GM18499 (cell line): Measurements from ENCODE around the gene LRCOL1.

Experiments
- ATAC-seq: cut with Tn5 transposase; IDR thresholded peaks from one replicate; pipeline ENCODE4 v1.9.1; 2021; ENCODE audit warnings: moderate number of reproducible peaks; ENCODE audit not compliant: insufficient read depth, unreplicated experiment

Gene LRCOL1

DNA sequence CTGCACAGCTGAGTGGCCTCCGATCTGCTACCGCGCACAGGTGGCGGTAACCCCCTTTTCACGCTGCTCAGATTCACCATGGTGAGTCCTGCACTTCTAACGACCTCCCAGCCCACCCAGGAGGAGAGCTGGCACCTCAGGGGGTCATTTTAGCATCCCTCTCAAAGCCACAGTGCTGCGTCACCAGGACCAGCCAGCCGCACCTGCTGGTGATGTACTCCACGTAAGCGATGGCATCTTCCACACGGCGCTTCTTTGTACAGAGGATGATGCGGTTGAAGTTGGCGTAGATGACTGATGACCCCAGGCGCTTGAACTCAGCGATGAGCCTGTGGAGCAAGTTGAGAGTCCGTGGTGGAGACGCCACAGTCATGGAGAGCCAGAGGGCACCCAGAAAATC is 27.4 kb upstream of the LRCOL1 start:
- no peak for ATAC-seq

DNA sequence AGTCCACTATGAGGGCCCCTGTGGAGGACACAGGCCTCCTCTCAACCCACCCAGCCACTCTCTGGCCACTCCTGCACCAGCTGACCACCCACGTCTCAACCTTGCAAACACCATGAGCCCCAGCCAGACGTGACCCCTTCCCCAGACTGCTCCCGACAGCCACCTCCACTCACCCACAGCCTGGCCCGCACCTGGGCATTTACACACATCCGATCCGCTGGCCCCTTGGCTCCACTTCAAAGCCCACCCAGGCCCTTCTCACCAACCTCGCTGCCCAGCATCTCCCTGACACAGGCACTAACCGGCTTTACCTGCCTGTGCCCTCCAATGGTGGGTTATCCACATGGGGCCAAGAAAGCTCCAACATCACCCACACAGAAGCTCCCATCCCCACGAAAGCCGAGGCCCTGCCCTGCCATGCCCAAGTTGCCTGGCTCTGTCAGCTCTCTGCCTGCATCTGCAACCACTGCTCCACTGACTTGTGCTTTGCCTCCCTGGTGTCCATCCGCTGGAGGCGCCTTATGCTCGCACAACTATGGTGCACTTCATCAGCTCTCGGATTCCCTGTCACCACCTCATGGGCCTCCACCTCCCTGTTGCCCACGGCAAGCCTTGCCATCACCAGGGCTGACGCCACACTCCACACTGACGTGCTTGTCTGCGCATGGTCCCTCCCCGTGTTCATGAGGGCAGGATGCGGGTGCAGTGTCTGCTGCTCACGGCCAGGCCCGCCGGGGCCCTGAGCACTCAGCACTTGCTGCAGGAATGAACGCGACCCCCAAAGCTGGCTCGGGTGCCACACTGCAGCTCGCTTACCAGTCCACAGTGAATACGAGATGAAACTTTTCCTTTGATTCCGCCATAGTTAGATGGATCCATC is 24.9 kb upstream of the LRCOL1 start:
- ATAC-seq = no peak

DNA sequence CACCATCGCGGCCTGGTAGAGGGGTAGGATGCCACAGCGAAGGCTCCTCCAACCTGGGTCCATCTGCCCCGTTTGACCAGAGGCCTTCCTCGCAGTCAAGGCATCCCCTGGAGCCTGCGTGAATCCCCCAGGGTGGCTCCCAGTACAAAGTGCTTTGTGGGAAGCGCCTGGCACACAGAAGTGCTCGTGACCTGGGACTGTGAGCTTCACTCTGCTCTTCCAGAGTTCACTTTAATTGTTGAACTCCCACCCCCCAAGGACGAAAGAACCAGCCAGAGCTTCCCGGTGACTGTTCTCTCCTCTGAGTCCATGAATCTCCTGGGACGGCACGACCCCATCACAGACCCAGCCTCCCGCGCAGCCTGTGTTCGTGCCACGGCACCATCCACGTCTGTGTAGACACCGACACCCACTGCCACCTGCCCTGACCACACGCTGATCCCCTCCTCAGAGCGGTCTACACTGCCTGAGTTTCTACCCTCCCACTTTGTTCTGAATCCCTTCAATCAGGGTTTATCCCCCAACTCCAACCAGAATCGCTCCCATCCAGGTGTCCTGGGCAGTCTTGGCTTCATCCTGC is 24.1 kb upstream of the LRCOL1 start:
- ATAC-seq = no peak

DNA sequence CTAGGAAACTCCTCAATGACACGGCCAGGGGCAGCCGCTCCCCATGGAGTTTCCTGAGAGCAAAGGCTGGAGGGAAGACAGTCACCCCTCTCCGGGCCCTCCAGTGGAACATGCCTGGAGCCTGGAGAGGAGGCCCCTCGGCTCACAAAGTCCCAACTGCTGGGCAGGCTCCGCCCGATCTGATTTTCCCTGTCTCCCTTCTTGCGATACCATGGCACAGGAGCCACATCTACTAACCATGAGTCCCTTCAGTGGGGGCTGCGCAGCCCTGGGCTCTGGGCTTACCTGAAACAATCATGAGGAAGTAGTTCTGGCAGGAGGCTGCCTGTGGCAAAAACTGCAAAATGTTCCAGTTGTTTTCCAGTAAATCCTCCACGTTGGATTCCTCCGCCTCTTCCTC is 23.5 kb upstream of the LRCOL1 start:
- no peak for ATAC-seq

- no peak for ATAC-seq
Observed at GRCh38 chr12:132633398-132633797, 23.0 kb upstream of the LRCOL1 start.

GRCh38 chr12:132632521-132633228 is 22.3 kb upstream of the LRCOL1 start:
- no peak for ATAC-seq

- ATAC-seq = no peak
Observed at GRCh38 chr12:132631666-132632065, 21.3 kb upstream of the LRCOL1 start.

DNA sequence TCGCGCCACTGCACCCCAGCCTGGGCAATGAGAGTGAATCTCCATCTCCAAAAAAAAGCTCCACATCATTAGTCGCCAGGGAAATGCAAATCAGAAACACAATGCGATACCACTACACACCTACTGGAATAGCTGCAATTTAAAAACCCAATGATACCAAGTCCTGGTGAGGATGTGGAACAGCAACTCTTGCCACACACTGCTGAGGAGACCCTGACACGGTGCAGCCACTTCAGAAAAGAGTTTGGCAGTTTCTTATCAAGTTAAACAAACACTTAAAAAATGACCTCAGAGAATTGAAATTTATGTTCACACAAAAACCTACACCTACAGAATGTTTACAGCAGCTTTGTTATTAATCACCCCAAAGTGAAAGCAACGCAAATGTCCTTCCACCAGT is 20.3 kb upstream of the LRCOL1 start:
- no peak for ATAC-seq

DNA sequence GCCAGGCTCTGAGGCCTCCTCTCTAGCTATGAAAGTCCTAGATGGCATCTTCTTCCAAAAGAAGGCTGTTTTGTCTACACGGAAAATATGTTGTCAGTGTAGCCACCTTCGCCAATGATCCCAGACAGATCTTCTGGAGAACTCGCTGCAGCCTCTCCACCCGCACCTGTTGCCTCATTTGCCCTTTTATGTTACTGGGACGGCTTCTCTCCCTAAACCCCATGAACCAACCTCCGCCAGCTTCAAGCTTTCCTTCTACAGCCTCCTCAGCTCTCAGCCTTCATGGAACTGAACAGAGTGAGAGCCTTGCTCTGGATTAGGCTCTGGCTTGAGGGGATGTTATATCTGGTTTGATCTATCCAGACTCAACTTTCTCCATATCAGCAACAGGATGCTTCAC is 18.9 kb upstream of the LRCOL1 start:
- ATAC-seq = no peak

DNA sequence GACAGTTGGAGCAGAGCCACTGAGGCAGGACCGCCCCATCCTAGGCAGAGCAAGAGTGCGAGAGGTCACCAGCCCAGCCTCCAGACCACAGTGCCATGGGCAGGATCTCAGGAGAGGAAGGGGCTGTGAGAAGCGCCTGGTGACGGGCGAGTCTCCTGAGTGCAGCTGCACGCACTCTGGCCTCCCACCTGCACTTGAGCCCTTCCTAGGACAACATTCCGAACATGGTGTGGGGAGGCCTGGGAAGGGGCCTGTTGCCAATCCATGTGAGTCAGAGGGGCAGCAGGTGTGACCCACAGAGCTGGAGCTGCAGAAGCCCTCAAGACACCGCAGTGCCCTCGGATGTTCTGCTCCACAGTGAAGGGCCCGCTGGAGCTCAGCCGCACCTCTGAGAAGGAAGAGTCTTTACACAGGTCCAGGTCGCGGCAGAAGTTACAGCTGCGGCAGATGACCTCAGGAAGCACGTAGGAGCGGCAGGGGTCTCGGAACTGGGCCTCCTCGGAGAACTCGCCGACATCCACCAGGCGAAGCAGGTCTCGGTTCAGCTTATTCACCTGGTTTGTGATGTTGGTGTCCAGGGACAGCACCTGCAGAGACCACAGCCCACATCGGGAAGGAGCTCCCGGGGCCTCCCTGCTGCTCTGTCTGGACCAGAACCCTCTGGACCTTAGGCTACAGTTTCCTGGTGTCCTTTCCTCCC is 15.5 kb upstream of the LRCOL1 start:
- no peak for ATAC-seq

GRCh38 chr12:132624910-132625630 is 14.7 kb upstream of the LRCOL1 start:
- ATAC-seq = no peak

DNA sequence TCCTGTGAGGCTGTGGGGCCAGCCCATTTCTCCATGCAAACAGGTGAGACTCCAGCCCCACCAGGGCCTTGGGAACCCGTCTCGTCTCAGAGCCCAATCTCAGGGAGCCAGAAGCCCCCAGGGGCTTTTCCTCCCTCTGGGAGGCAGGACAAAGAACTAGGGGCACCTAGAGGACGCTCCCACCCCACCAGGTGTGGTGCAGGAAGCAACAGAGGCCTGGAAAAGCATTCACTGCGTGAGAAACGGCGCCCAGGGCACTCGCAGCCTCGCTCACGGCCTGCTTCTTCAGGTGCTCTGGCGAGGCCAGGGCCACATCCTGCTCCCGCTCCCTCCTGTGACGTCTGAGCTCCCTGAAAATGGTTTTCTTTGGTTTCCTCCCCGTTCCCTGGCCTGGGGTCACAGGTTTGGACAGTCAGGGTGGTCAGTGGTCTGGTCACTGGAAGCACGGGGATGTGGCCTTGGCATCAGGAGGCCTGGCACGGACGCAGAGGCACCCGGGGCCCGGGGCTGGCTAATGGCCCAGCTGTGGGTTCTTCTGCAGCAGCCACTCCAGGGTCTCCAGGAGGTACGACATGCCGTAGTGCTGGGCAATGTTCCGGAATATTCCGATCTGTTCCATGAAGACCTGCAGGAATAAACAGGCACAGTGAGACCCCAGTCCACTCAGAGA is 13.9 kb upstream of the LRCOL1 start:
- ATAC-seq = no peak

DNA sequence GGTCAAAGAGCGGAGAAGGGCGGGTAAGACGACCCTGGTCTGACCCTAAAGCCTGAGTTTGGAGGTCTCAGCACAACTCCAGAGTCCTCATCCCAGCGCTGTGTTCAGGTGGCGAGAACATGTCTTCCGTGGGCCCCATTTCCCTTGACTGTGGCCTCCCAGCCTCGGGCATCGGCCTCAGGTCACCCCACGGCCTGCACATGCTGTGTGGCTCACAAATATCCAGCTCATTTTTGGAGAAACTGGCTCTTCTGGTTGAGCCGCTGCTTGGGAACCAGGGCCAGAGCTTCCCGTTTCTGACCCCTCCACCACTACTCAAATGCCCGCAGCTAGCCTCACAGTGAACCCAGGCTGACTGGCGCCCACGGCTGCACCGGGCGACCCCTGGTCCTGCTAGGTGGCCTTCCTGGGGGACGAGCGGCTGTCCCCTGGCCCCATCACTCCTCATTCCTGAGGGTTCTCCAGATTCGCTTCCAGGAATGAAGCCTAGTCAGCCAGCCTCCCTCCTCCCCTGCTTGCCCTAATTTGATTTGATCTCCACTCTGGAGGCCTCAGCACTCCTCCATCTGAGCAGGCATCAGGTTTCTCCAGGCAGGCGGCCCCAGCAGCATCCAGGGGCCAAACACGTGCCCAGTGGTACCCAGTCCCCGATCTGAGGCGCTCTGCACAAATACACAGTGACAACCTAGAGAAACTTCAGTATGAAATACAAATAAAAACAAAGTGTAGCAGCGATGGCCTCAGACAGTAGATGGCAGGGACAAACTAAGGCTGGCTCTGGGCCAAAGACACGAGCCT is 12.9 kb upstream of the LRCOL1 start:
- no peak for ATAC-seq

GRCh38 chr12:132622437-132623071 is 12.2 kb upstream of the LRCOL1 start:
- no peak for ATAC-seq

DNA sequence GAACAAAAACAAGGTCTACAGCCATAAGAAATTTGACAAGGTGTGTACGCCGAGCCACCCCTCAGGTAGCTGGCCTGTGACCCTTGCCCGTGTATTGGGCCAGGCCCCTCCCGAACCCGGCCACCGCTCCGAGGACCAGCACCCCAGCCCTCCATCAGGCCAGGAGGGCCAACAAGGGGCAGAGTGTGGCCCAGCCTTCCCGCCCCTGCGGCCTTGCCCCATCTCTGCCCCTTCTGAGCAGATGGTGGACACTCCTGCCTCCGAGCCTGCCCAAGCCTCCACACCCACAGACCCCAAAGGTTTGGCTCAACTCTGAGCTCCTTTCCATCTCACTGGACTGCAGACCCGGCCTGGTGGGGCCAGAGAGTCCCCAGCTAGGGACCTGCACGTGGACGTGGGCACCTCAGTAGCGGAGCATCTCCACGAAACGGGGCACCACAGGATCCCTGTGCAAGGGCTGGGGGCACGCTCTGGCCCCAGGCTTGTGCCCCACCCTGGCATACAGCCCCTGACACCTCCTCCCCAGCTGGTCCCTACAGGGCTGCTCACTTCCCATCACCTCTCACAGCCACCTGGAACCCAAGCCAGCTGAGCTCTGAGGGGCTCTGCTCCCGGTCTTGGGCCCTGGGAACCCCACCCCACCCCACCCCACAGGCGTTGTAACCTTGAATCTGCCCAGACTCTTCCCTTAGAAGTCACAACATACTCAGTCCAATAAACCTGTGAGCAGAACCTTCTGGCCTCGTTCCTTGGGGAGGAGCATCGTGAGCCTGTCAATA is 11.5 kb upstream of the LRCOL1 start:
- ATAC-seq = no peak

DNA sequence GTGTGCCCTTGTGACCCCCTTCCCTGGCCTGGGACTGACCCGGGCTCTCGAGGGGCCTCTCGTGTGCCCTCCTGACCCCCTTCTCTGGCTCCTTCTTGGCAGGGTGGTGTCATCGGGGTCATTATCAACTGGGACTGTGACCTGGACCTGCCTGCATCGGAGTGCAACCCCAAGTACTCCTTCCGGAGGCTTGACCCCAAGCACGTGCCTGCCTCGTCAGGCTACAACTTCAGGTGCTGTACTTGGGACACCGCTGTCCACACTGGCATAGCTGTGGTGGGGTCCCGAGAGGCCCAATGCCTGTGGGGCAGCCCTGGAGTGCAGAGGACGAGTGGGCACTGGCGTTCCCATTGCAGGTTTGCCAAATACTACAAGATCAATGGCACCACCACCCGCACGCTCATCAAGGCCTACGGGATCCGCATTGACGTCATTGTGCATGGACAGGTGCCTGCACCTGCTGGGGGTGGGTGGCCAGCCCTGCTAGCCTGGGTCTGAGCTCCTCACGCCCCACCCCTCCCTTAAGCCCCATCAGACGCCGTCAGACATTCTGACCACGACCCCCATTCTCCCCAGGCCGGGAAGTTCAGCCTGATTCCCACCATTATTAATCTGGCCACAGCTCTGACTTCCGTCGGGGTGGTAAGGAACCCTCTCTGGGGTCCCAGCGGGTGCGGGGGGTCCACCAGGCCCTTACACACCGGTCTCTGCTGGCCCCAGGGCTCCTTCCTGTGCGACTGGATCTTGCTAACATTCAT is 10.7 kb upstream of the LRCOL1 start:
- no peak for ATAC-seq
